Cerebellar nuclear complex (tissue), 1 donor: ENCODE measurements around the gene GPR157.
"Not testable (repeated sequence)": the region's sequence is repeated elsewhere in the genome, so short reads cannot be mapped to it uniquely, and the experiment has no call there.

Experiments
- DNase-seq, 2 experiments: peaks; one replicate each; lab custom pipeline; 2025; lab: John Stamatoyannopoulos, UW

GPR157 gene

DNA sequence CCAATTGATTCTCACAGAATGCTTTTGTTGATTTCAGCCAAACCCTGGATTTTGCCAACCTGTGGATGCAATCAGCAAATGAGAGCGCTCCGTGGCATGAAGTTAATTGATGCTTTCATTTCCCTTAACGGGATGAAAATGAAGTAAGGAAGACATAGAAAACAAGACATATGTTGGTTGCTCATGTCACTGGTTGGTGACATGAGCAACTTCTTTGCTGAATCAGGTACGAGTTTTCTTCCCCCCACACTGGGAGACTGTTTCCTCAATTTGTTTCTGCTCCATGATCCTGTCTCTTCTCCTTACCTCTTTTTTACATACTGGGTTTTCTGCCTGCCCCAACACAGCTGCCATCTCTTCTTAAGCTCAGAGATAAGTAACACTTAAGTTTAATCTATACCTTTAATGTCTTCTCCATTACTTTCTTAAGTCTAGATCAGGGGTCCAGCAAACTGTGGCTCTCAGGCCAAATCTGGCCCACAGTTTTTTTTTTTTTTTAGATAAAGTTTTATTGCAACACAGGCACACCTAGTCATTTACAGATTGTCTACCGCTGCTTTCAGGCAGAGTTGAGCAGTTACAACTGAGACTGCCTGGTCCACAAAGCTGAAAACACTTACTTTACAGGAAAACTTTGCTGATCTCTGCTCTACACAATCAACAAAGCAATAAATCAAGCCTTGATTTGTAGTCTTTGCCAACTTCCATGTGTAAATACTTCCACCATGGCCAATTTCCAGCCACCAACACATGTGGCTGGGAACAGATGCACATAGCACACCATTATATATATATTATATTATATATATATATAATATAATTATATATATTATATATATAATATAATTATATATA lies 13.3 kb downstream of the GPR157 start:
- DNase-seq: no peak

DNA sequence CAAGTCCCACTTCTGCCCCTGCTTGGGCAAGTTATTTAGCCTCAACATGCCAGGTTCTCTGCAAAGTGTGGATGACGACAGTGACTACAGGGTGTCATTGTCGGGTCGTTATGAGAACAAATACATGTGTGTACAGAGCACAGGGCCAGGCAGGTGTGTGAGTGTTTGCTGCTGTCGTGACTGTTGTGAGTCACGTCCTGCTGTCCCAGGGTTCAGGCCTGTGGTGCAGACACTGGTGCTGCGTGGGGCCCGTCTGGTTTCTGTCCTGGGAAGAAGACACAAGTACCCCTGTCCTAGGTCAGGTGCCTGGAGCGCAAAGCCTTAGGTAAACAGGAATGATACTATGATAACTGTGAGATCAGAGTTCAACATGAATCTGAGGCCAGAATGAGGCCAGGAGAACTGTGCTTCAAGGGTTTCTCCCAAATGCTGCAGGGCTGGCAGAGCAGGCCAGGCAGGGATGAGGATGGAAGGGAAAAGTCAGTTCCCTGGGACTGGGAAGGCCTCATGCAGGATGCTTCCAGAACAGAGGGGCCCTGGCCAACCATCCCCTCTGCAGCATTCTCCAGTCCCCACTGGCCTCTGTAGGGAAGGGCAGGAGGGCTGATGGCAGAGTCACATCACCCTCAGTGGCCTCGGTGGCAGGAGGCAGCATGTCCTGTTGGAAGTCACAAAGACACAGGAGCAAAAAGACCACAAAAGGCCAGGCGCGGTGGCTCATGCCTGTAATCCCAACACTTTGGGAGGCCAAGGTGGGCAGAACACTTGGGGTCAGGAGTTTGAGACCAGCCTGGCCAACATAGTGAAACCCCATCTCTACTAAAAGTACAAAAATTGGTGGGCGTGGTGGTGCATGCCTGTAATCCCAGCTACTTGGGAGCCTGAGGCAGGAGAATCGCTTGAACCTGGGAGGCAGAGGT lies 15.7 kb downstream of the GPR157 start:
- no peak for DNase-seq

DNA sequence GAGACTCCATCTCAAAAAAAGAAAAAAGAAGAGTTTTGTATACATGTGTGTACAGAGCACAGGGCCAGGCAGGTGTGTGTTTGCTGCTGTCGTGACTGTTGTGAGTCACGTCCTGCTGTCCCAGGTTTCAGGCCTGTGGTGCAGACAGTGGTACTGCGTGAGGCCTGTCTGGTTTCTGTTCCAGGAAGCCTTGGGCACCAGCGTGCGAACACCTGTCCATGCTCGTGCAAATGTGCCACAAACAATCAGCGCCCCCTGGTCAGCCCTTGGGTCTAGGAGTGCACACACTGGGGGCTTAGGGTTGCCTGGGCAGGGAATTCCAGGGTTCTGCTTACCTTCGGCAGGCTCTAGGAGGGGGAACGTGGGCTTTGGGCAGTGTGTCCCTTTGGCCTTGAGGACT lies 16.9 kb downstream of the GPR157 start:
- DNase-seq: no peak

DNA sequence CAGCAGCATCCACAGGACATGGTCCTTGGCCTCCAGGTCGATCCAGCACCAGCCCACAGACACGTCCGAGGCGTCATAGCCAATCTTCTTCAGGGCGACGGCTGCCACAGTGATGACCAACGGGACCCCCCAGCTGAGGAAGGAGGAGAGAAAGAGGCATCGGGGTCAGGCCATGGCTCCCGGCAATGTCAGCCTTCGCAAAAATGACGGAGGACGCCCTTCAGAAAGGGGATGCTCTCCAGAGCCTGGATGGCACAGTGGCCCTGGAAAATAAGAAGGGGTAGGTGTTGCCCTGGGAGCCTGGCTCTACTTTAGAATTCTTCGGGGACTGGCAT lies 17.6 kb downstream of the GPR157 start:
- DNase-seq: no peak

DNA sequence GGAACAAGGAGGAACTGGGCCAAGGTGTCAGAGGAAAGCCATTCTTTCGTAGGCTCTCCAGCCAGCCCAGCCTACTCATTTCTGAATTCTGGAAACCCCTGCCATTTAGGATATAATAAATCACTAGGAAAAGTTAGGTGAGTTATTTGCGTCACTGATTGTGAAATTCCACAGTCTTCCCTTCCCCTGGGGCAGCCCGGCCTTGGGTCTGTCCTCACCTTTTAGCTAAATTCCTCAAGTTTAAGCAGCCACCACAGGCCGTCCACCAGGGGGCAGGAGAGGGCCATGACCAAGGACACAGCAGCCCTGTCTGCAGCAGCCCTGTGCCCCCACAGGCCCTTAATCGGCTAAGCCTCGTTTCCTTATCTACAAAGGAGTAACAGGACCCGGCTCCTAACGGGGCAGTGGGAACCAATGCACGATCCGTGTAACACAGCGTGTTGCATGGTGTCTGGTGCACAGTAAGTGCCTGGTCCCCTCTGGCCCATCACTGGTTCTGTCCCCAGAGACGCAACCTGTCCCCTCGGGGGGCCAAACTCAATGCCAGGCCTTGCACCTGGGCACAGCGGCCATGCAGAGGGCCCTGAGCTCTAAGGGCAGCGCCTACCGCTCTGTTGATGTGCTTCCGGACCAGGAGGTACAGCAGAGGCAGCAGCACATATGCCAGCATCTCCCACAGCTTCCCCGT lies 18.1 kb downstream of the GPR157 start:
- DNase-seq: no peak

DNA sequence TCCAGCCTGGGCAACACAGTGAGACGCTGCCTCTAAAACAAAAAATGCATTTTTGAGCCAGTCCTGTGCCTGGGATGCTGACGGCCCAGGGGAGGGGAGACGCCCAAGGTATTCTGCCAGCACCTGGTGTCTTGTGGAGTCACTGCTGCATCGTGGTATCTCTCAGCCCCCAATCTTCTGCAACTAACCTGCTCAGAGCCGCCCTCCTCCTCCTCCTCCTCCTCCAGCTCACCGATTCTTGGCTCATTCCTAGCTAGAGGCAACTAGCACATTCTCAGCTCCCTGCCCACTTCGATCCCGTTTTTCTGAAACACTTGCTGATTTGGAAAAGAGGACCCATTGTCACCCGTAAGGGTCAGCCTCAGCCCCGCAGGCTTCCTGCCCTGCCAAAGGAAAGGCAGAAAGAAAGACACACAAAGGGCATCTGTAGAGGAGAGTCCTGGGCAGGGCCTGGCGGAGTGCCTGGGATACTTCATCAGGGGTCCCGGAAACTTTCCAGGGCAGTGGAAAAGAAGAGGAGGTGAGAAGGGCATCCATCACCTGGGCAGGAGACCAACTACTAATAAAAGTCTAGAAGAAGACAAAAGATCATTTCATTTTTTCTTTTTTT lies 20.7 kb downstream of the GPR157 start:
- DNase-seq: no peak

DNA sequence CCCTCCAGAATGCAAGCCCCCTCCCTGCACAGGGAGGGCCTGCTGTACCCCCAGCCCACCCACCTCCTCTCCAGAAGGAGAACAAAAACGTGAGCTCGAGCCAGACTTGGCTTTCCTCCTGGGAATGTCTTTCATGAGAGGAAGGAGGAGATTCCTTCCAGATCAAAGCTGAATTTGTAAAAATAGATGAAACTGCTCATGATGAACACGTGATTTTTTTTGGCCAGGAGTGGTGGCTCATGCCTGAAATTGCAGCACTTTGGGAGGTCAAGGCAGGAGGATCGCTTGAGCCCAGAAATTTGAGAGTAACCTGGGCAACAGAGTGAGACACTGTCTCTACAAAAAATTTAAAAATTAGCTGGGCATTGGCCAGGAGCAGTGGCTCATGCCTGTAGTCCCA lies 21.8 kb downstream of the GPR157 start:
- DNase-seq: no peak

DNA sequence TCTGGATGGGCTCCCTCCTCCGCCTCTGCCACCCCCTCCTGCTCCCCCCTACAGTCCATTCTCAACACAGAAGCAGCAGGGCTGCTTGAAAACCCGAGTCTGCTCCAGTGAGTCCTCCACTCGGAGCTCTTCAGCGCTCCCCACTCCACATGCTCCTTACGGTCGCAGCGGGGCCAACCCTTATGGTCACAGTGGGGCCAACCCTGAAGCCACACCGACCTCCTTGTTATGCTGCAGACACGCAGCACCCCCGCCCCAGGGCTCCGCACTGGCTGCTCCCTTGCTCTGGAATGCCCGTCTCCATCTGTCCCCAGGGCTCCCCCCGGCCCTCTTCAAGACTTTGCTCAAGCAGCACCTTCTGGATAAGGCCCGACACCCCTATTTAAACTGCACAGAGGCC lies 22.6 kb downstream of the GPR157 start:
- no peak for DNase-seq

DNA sequence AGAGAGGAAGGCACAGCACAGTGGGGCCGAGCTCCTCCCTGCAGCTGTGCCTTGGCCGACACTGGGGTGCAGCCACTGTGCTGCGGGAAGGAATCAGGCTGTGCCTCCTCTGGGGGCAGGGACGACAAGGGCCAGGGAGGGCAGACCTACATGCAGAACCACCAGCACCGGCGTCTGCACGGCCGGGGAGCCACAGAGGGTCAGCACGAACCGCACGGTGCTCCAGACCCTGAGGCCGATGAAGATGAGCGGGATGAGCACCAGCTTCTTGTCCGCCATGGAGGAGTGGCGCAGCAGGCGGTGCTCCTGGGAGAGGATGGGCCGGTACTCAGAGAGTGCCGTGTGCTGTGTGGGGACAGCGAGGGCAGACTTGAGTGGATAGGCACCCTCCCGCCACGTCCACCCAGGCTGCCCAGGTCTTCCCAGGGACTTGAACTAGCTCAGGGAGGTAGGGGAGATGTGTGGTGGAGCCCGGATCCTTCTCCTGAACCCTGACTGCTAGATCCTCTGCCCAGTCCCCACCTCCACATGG lies 23.5 kb downstream of the GPR157 start:
- no peak for DNase-seq

DNA sequence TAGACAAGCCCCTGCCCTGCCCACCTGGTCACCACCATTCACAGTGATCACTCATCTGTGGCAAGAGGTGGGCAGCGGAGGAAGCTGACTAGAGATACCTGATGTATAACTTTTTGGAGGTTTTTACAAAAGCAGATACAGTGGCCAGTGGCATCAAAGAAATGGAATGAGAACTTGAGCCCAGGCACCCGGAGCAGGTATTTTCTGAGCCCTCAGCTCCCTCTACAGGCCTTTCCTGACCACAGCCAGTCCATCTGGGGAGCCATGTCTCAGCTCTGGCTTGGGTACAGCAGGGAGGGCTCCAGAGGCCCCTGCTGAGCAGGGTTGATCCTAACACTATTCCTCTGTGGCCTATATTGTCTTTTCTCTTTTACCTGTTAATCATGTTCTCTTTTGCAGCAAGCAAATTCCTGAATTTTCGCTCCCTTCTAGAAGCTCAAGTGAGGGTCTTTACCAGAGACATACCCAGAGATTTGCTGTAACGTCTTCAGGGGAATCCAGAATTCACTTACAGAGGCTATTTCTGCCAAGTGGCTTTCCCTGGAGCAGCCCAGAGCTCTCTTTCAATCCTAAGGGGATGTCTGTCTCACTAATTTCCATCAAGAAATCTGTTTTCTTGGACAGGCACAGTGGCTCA lies 27.3 kb downstream of the GPR157 start:
- no peak for DNase-seq

DNA sequence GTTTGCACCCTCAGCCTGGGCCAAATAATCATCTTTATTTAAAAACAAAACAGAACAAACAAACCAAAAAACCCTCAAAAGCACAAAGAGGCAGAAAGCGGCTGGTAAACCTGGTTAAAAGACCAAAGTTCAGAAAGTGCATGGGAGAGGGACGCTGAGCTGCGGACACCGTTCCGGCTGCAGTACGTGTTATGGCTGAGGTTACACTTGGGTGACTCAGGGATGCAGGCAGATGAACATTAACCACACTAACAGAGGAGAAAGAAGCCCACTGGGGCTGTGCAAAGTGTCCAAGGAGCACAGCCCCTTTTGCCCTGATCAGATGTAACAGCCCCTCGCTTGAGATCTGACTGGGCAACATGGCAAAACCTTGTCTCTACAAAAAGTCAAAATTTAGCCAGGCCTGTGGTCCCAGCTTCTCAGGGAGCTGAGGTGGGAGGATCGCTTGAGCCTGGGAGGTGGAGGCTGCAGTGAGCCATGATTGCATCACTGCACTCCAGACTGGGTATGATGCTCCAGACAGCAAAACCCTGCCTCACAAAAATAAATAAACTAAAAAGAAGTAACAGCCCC lies 28.3 kb downstream of the GPR157 start:
- no peak for DNase-seq

DNA sequence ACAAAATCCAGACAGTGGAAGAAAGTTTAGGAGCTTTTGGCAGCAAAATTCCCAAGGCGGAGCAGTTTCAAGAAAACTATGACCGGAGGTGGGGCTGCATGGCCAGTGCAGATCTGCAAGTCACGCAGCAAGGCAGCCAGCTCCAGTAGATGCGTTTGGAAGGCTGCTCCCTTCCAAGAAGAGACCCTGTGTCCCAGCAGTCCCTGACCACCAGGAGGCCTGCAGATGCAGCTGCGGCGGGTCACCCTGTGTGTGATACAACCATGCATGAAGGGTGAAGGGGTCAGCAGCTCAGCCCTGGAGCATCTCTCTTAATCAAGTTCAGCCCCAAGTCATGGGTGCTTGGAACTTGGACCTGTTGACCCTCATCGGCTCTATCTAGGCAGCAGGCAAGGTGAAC lies 29.3 kb downstream of the GPR157 start:
- no peak for DNase-seq

DNA sequence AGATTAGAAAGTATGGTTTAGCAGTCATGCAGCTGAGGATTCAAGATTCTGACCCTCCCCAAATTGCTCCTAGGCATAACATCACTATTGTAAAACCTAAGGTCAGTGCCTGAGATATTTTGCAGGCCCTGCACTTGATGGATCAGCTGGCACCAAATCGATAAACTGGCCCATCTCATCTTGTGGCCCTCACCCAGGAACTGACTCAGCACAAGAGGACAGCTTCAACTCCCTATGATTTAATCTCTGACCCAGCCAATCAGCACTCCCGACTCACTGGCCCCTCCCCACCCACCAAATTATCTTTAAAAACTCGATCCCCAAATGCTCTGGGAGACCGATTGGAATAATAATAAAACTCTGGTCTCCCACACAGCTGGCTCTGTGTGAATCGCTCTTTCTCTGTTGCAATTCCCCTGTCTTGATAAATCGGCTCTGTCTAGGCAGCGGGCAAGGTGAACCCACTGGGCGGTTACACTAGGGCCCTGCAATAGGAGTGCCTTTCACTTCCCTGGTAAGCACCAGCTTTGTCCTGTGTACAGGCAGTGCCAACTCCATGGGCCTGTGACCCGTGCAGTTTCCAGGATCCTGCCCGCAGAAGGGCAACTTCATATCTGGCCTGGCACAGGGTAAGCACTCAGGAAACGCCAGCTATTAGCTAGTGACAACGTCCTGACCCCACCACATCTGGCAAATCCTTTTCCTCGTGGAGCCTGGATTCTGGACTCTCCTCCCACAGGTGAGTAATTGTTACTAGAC lies 30.8 kb downstream of the GPR157 start:
- no peak for DNase-seq

DNA sequence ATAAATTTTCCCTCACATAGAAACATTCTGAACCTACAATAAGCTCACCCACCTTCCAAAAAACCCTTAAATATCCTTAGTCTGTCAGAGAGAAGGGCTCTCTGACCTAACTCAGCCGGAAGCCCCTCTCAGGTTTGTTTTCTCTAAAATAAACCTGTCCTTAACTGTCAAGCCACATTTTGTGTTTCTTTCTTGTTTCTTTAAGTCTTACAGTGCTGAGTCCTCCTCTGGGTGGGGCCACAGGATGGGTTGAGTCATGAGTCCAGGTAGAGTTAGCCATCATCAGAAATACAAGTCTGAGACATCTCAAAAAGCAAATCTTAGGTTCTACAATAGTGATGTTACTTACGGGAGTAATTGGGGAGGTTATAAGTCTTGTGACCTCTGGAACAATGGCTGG lies 33.1 kb downstream of the GPR157 start:
- DNase-seq: no peak

DNA sequence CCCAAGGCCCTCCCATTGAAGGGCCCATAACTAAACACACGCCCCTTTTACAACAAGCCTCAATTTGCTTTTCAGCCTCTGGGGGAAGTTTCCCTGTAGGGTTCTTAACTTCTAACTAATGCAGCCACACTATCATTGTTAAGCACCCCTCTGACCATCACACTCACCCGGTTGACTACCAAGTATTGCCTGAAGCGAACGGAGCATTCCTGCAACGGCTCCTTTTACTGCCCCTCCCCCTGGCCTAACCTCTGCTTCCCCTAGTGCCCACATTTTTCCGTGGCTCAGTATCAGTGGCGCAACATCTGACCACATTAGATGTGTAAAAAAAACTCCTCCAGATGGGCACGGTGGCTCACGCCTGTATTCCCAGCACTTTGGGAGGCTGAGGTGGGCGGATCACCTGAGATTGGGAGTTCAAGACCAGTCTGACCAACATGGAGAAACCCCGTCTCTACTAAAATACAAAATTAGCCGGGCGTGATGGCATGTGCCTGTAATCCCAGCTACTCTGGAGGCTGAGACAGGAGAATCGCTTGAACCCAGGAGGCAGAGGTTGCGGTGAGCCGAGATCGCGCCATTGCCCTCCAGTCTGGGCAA lies 34.8 kb downstream of the GPR157 start:
- DNase-seq: not testable (repeated sequence)

DNA sequence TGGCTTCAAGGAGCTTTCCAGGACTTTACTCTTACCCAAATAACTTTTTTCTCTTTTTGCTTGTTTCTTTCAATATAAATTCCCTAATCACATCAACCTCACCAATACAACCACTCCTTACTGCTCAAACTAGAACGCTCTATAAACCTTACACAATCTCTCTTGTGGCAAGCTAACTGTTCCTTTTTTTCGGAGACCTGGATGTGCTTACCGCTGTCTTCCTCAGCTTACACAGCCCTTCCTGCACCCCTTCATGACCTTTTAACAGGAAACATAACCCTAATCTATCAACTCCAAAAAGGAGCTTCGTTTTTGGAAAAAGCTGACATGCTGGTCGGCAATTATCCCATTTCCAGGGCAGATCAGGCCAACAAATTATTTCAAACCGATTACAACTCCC lies 35.3 kb downstream of the GPR157 start:
- DNase-seq: no peak

DNA sequence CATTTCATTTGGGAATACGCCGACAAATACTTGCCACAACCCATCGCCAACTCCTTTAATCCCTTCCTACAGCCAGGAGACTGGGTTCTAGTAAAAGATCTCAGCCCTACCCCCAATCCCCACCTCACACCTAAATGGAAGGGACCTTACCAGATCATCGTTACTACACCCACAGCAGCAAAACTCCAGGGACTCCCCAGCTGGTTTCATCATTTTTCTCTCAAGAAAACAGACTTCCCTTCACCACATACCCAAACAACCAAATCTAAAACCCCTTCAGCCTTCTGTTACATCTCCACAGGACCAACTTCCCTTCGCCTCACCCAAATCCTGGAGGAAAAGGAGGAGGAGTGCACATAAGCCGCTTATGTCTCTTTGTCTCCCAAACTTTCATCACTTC lies 35.8 kb downstream of the GPR157 start:
- no peak for DNase-seq

DNA sequence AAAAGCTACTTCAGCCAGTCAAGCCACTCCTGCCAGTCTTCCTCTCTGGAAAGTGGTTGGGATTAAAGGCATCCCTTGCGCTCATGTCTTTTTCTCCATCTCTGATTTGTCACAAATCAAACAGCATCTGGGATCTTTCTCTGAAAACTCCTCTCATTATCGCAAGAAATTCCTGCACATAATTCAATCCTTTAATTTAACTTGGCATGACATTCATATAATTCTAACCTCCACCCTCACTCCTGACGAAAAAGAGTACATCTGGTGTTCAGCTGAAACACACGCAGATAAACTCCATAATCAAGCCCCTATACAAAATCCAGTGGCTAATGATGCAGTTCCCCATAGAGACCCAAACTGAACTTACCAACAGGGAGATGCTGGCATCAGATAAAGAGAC lies 40.1 kb downstream of the GPR157 start:
- no peak for DNase-seq

DNA sequence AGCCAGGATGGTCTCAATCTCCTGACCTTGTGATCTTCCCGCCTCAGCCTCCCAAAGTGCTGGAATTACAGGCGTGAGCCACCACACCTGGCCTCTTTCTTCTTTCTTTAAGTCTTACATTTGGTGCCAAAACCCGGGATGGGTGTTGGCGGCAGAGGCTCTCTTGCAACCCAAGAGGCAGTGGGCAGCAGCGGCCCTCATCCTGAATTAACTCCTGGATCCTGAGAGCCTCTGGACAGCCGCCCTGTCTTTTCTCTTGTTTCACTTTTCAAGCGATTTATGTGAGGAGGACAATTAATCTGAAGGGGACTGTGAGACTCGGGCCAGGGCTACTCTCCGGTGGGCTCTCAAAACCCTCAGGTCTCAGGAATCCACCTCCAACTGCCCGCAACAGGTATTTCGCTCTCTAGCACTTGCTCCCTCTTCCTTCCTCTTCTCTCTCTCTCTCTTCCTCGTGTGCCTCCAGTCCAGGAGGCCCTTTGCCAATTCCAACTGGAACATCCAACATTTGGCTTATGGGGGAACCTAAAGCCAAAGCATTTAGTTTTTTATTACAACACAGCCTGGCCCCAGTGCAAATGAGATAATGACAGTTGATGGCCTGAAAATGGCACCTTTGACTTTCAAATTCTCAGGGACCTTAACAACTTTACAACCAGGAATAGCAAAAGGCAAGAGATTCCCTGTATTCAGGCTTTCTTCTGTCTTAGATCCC lies 41.3 kb downstream of the GPR157 start:
- no peak for DNase-seq
